Stimulated activated CD4-positive, alpha-beta T cell treated with anti-CD3 and anti-CD28 coated beads, Interleukin-12 subunit alpha, Interleukin-12 subunit beta, amount 100 ng/mL, for 4 hours (primary cell): ENCODE data around the gene DUSP7.

Experiments used
- DNase-seq: peaks from one replicate; pipeline ENCODE4 v3.0.0-alpha.2; 2020

The DUSP7 gene

DNA sequence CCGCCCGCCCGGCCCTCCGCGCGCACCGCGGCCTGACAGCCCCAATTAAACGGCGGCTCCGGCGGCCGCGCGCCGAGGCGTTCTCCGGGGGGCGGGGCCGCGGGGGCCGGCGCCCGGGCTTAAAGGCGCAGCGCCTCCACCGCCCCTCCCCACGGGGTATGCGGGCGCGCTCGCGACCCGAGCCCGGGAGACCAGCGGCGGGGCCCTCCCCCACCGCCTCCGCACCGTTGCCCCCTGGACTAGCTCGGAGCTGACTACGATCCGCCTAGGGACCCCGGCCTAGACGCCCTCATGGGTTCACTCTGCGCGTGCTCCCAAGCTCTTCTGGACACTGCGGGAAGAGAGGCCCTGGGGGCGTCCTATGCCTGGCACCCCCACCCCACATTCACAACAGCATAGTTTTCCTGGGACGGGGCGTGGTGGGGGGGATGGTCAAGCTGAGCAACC, at the start of gene DUSP7:
Gene DUSP7 (minus strand): TSS at position 51 of the 447 bp plus-strand sequence. CDS start 205 bp downstream, outside the sequence.
- DNase-seq: peak; percentile 73

DNA sequence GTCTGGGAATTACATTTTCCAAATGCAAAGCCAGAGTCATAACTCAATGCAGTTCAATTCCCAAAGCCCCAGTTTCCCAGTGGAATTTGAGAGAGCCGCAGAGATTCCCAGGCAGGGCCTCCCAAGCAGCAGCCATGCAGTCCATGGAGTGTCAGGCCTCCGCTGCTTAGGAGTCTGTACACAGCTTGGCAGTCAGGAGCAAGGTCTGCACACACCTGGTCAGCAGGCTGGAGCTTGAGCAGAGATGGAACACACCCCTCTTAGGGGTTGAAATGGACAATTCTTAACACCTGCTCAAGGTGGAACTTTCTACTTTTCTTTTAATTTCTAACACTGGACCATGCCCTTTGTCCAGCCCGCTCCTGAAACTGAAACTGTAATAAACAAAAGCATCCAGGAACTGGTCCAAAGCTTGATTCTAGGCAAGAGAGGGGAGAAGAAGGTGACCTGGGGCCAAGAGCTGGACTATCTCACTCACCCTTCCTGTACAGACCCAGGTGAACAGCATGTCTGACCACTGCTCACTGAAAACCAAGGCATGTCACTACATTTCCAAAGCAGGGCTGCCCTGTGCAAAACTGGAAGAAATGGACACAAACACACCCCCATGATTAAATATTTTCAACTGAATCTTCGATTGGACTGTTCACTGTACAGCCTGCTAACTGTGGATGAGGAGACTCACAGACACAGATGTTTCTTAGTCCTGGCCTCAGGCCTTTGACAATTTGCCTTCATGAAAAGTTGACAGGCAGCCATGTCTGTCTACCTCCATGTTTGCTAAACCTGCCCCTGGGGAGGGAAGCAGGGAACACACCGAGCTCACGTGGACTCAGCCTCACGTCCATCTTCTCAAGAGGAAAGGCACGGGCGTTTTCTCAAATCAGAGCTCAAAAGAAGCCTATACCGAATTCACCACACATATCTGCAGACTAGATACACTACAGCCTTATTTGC, 48.6 kb upstream of the DUSP7 start:
- DNase-seq: no peak

GRCh38 chr3:52102934-52103333, 46.6 kb upstream of the DUSP7 start:
- no peak for DNase-seq

- DNase-seq: no peak
These were observed 42.6 kb upstream of the DUSP7 start for GRCh38 chr3:52099001-52099401.

GRCh38 chr3:52097851-52098507, 41.6 kb upstream of the DUSP7 start:
- DNase-seq: no peak

GRCh38 chr3:52095990-52096775, 39.8 kb upstream of the DUSP7 start:
- DNase-seq: no peak

- no peak for DNase-seq
These were observed 38.5 kb upstream of the DUSP7 start for GRCh38 chr3:52094571-52095485.

- DNase-seq: no peak
These were observed 37.6 kb upstream of the DUSP7 start for GRCh38 chr3:52093756-52094545.

GRCh38 chr3:52092891-52093290, 36.5 kb upstream of the DUSP7 start:
- DNase-seq: no peak

DNA sequence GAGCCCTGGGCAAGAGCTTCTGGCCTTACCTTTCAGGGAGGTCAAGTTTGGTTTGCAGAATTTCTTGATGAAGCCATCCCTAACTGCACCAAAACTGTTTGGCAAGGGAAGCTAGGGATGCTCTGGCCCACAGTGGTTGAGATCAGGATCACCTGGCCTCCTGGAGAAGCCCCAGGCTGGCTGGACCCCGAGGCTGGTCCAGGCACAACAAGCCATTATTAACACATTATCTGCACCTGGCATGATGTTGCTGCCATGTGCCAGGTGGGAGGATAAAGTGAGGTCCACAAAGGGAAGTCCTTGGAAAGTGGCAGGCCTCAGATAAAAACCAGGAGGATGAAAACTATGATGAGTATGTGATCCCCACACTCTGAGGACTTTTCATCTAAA, 35.9 kb upstream of the DUSP7 start:
- DNase-seq: no peak

GRCh38 chr3:52091586-52092270, 35.4 kb upstream of the DUSP7 start:
- DNase-seq: no peak

DNA sequence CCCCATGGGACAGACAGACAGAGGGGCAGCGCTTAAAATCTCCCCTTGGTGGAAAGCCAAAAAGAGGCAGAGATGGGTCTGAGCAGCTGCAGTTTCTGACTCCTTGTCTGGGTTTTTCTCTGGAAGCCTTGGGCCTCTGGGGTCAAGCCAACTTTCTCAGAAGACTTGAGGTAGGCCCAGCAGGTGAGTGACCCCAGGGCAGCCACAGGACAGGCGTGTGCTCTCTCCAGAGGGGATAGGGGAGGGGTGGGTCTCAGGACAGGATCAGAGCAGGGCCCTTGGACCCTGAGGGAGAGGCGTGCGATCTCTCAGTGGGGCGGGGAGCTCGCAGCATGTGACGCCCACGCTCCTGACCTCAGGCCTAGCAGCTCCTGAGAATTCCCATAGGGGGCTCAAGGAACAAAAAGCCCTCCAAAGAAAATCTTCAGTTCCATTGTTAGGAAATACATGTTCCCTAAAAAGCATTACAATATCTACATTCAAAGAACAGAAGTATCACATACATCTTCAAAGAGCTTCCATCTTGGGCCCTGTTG, 34.6 kb upstream of the DUSP7 start:
- no peak for DNase-seq

GRCh38 chr3:52090131-52090932, 34.0 kb upstream of the DUSP7 start:
- DNase-seq: no peak

- no peak for DNase-seq
These were observed 33.3 kb upstream of the DUSP7 start for GRCh38 chr3:52089691-52090090.

- no peak for DNase-seq
These were observed 32.3 kb upstream of the DUSP7 start for GRCh38 chr3:52088445-52089367.

- DNase-seq: no peak
These were observed 31.4 kb upstream of the DUSP7 start for GRCh38 chr3:52087731-52088130.

- DNase-seq: no peak
These were observed 30.7 kb upstream of the DUSP7 start for GRCh38 chr3:52086976-52087663.

GRCh38 chr3:52086461-52086860, 30.1 kb upstream of the DUSP7 start:
- DNase-seq: no peak
